GM12801 (cell line): ENCODE measurements around the gene NDFIP1.

ENCODE experiments used
- CTCF ChIP-seq: IDR thresholded peaks from one replicate; pipeline ENCODE4 v1.5.1; 2011; ENCODE audit warnings: control low read depth; ENCODE audit not compliant: insufficient read length; ENCODE audit errors: extremely low read depth

Gene NDFIP1

GRCh38 chr5:142133330-142134206 lies 25.0 kb downstream of the NDFIP1 start:
- TF ChIP-seq CTCF: no peak

- no peak for TF ChIP-seq CTCF
Measured at GRCh38 chr5:142134331-142135010, 25.9 kb downstream of the NDFIP1 start.

- TF ChIP-seq CTCF: no peak
Measured at GRCh38 chr5:142141463-142141862, 32.9 kb downstream of the NDFIP1 start.

- no peak for TF ChIP-seq CTCF
Measured at GRCh38 chr5:142143878-142144277, 35.3 kb downstream of the NDFIP1 start.

- no peak for TF ChIP-seq CTCF
Measured at GRCh38 chr5:142145106-142145900, 36.7 kb downstream of the NDFIP1 start.

- no peak for TF ChIP-seq CTCF
Measured at GRCh38 chr5:142149363-142149762, 40.8 kb downstream of the NDFIP1 start.

- no peak for TF ChIP-seq CTCF
Measured at GRCh38 chr5:142150431-142150830, 41.9 kb downstream of the NDFIP1 start.
